Measurements from ENCODE around the gene TEX47.

Gene TEX47

DNA sequence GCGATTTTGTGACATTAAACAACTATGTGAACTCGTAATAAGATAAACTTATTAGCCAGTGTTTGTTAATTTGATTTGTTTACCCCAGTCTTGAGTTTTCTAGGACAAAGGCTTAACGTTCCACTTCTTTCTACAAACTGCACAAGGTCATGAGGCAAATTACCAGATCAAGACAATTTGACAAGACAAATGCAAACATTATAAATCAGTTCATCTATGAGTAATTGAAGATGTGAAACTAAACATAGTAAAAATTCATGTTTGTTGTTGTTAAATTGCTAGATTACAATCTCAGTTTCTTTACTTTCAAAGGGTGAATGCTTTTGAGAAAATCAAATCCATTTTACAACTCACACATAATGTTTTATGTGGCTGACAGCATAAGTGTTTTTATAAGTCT is 49.4 kb downstream of the TEX47 start:
- DNase-seq (ENCODE audit: low read depth in 2 of 2), result no peak

Data from activated CD4-positive, alpha-beta T cell treated with anti-CD3 and anti-CD28 coated beads for 24 hours (primary cell).